HCT116 (cell line): ENCODE results near the gene OR2A1. TPM values are rescaled to one million over a fixed set of nuclear protein-coding genes. Genes with fewer than 3 reads are reported as not detected.
A peak's percentile ranks its signal among the peaks of the same experiment; 100 is the strongest.
"Not testable (repeated sequence)": the region's sequence is repeated elsewhere in the genome, so short reads cannot be mapped to it uniquely, and the experiment has no call there.

Experiments
- ATAC-seq: fragments of 200-7000 bp; cut with Tn5 transposase; 2 replicates; pipeline ENCODE4 v1.9.1; 2020; ENCODE audit warnings: mild to moderate bottlenecking, moderate library complexity
- BruUV-seq: library from RNA; stranded (reverse); fragments of 400-500 nt; replicated peaks from 2 replicates; lab custom pipeline; 2021; lab: Mats Ljungman, UMichigan
- CTCF ChIA-PET: fragments of 300-600 bp; sonication (Branson Sonifier 250); formaldehyde crosslinking; loops from one replicate; lab custom pipeline; 2021; ENCODE audit warnings: antibody characterized with exemption; lab: Charles Lee
- POLR2A ChIA-PET: fragments of 300-600, 350-600 bp; sonication (Branson Sonifier 250); formaldehyde crosslinking; loops from one replicate; lab custom pipeline; 2021; ENCODE audit warnings: antibody characterized with exemption; lab: Charles Lee
- RAD21 ChIA-PET, 2 experiments: fragments of 300-600 bp; sonication (Branson Sonifier 250); formaldehyde crosslinking; loops; one replicate each; lab custom pipeline; 2023; ENCODE audit warnings: low total read pairs in 2 of 2; ENCODE audit not compliant: uncharacterized antibody in 2 of 2, unreplicated experiment in 2 of 2, low non-redundant PET in 1 of 2; lab: Charles Lee
- DNase-seq: peaks from one replicate; pipeline ENCODE4 v3.0.0-alpha.2; 2010; ENCODE audit warnings: low read depth, low spot score
- H2AFZ ChIP-seq: fragments of 200-600 bp; shearing (Covaris generic), sonication (generic); 2 replicates; pipeline ENCODE4 v1.6.1; 2017; ENCODE audit warnings: low read depth, mixed run types, mixed read lengths, antibody characterized with exemption, low read length; ENCODE audit not compliant: poor library complexity, severe bottlenecking
- H3K27ac ChIP-seq: 2 replicates; pipeline ENCODE4 v1.5.1; 2012; ENCODE audit warnings: low read depth, low read length
- H3K27me3 ChIP-seq: fragments of 200-600 bp; sonication (generic); 2 replicates; pipeline ENCODE4 v1.6.1; 2016; ENCODE audit warnings: mixed run types, low read length, mixed read lengths; ENCODE audit not compliant: insufficient read depth
- H3K36me3 ChIP-seq, 2 experiments: fragments of 200-500 bp in 1 of 2; fragments of 200-600 bp in 1 of 2; sonication (Bioruptor generic) in 1 of 2; sonication (generic) in 1 of 2; 2 replicates each; pipeline versions ENCODE4 v1.5.1 to v1.6.1; 2014 to 2016; ENCODE audit warnings: low read length in 2 of 2, inconsistent platforms in 1 of 2, mixed read lengths in 1 of 2, mixed run types in 1 of 2; ENCODE audit not compliant: insufficient read depth in 2 of 2, control insufficient read depth in 1 of 2
- H3K4me1 ChIP-seq, 2 experiments: fragments of 200-600 bp in 1 of 2; sonication (generic) in 1 of 2; 2 replicates each; pipeline versions ENCODE4 v1.5.1 to v1.6.1; 2012 to 2017; ENCODE audit warnings: low read length in 2 of 2, inconsistent platforms in 1 of 2, mild to moderate bottlenecking in 1 of 2, mixed read lengths in 1 of 2, mixed run types in 1 of 2, moderate library complexity in 1 of 2; ENCODE audit not compliant: insufficient read depth in 2 of 2, control insufficient read depth in 1 of 2
- H3K4me2 ChIP-seq: fragments of 200-600 bp; sonication (generic); 2 replicates; pipeline ENCODE4 v1.6.1; 2017; ENCODE audit warnings: mixed run types, low read length, mixed read lengths
- H3K4me3 ChIP-seq, 2 experiments: fragments of 200-600 bp in 1 of 2; sonication (generic) in 1 of 2; replicated peaks in 1 of 2; 2 replicates each; pipeline ENCODE4 v1.5.1; 2011 to 2016; ENCODE audit warnings: low read length in 2 of 2, control low read depth in 1 of 2, low read depth in 1 of 2, mild to moderate bottlenecking in 1 of 2, mixed read lengths in 1 of 2, mixed run types in 1 of 2
- H3K79me2 ChIP-seq: fragments of 200-600 bp; sonication (generic); 2 replicates; pipeline ENCODE4 v1.6.1; 2017; ENCODE audit warnings: mild to moderate bottlenecking, mixed run types, low read length, moderate library complexity, mixed read lengths; ENCODE audit not compliant: insufficient read depth
- H3K9ac ChIP-seq: fragments of 200-600 bp; sonication (generic); 2 replicates; pipeline ENCODE4 v1.6.1; 2016; ENCODE audit warnings: low read length, mixed read lengths
- H3K9me2 ChIP-seq: fragments of 200-600 bp; sonication (generic), shearing (Covaris generic); 2 replicates; pipeline ENCODE4 v1.6.1; 2017; ENCODE audit warnings: mixed run types, mild to moderate bottlenecking, moderate library complexity; ENCODE audit not compliant: insufficient read depth
- H3K9me3 ChIP-seq, 2 experiments: fragments of 200-500 bp in 1 of 2; fragments of 200-600 bp in 1 of 2; sonication (Bioruptor generic) in 1 of 2; sonication (generic) in 1 of 2; 2 replicates each; pipeline ENCODE4 v1.6.1; 2014 to 2017; ENCODE audit warnings: low read length in 2 of 2, mixed read lengths in 2 of 2, inconsistent platforms in 1 of 2, low read depth in 1 of 2, mild to moderate bottlenecking in 1 of 2, mixed run types in 1 of 2, moderate library complexity in 1 of 2; ENCODE audit not compliant: control insufficient read depth in 1 of 2, insufficient read depth in 1 of 2
- H4K20me1 ChIP-seq: fragments of 200-600 bp; sonication (generic), shearing (Covaris generic); 2 replicates; pipeline ENCODE4 v1.6.1; 2017; ENCODE audit warnings: mixed run types, mild to moderate bottlenecking, moderate library complexity; ENCODE audit not compliant: insufficient read depth
- intact Hi-C: fragments of 100-400 bp; cut with micrococcal nuclease; formaldehyde crosslinking; loops from 2 replicates; pipeline ENCODE4 v1.10.0; 2022
- total RNA-seq: library from RNA; stranded (reverse); gene quantifications from one replicate; pipeline ENCODE4 v1.2.1, GENCODE V29; 2021; ENCODE audit not compliant: unreplicated experiment

The OR2A1 gene
- total RNA-seq, 1 experiment from 2014 or later, result not detected

GRCh38 chr7:144280010-144280409, 32.2 kb upstream of the OR2A1 start:
- POLR2A ChIA-PET, H3K4me1 ChIP-seq, H3K4me2 ChIP-seq, DNase-seq, H3K27ac ChIP-seq, H3K79me2 ChIP-seq, BruUV-seq, H3K36me3 ChIP-seq, H3K9ac ChIP-seq, H2AFZ ChIP-seq, RAD21 ChIA-PET, H3K9me2 ChIP-seq, H3K27me3 ChIP-seq, H3K9me3 ChIP-seq, H3K4me3 ChIP-seq, H4K20me1 ChIP-seq, intact Hi-C loops, CTCF ChIA-PET: not testable (repeated sequence)
- peak; percentile 35; the same call in 1 of the 2 replicates for ATAC-seq

GRCh38 chr7:144281981-144282380, 30.2 kb upstream of the OR2A1 start:
- H3K9ac ChIP-seq, H3K9me3 ChIP-seq, H3K36me3 ChIP-seq, H2AFZ ChIP-seq, H3K4me2 ChIP-seq, BruUV-seq, H3K27me3 ChIP-seq, POLR2A ChIA-PET, H3K9me2 ChIP-seq, H3K4me1 ChIP-seq, H3K79me2 ChIP-seq, intact Hi-C loops, H4K20me1 ChIP-seq, H3K27ac ChIP-seq, RAD21 ChIA-PET, H3K4me3 ChIP-seq, CTCF ChIA-PET, DNase-seq: not testable (repeated sequence)
- ATAC-seq, result peak; percentile 56

GRCh38 chr7:144282490-144282889, 29.7 kb upstream of the OR2A1 start:
- POLR2A ChIA-PET, H3K27me3 ChIP-seq, H3K9ac ChIP-seq, CTCF ChIA-PET, H3K4me1 ChIP-seq, H3K79me2 ChIP-seq, H2AFZ ChIP-seq, DNase-seq, H3K4me3 ChIP-seq, H3K4me2 ChIP-seq, ATAC-seq, intact Hi-C loops, RAD21 ChIA-PET, H3K9me3 ChIP-seq, H3K9me2 ChIP-seq, H4K20me1 ChIP-seq, H3K27ac ChIP-seq, BruUV-seq, H3K36me3 ChIP-seq: not testable (repeated sequence)

- H3K36me3 ChIP-seq, POLR2A ChIA-PET, H3K27me3 ChIP-seq, DNase-seq, H4K20me1 ChIP-seq, H3K4me1 ChIP-seq, intact Hi-C loops, BruUV-seq, H3K9ac ChIP-seq, H3K9me2 ChIP-seq, H3K79me2 ChIP-seq, H2AFZ ChIP-seq, H3K4me3 ChIP-seq, RAD21 ChIA-PET, H3K4me2 ChIP-seq, H3K27ac ChIP-seq, H3K9me3 ChIP-seq, CTCF ChIA-PET: not testable (repeated sequence)
- ATAC-seq, result peak; percentile 51
Measured at GRCh38 chr7:144283716-144284115, 28.5 kb upstream of the OR2A1 start.
